Fibroblast of skin of right biceps (primary cell): Measurements from ENCODE around the gene SUPT3H.
"Not testable (repeated sequence)": the region's sequence is repeated elsewhere in the genome, so short reads cannot be mapped to it uniquely, and the experiment has no call there.

ENCODE experiments used
- DNase-seq: peaks from one replicate; pipeline ENCODE4 v3.0.0-alpha.2; 2013

SUPT3H gene

DNA sequence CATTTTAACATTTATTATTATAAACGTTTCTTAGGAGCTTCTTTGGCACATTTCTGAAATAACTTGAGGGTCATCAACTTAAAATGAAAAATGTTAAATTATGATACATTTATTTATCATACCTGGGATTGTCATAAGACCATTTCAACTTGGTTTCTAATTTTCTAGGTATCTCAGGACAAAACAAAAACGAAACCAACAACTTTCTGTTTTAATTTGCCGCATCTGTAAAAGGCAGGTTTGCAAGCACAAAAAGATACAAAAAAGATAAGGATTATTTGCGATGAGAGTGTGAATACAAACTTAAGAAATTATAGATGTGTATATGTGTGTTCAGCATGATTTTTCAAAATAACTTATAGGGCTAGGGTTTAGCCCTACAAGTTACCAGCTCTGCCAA is 444.6 kb downstream of the SUPT3H start:
- no peak for DNase-seq

DNA sequence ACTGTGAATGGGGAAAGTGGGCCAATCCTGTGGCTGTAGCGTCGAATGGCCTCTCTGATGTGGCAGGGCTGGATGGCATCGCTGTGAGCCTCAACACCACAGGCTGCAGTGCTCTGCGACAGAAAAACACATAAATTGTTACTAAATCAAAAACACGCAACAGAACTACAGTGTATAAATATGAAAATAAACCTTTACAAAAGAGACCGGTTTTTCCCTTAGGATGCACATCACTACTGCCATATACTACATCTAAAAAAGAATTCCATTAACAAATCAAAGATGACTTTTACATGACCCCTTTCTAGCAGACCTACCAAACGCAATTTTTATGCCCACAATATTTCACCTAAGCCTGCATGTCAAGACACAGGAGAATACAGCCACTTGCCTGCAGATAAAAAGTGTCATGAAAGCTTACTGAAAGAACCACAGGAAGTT is 445.1 kb downstream of the SUPT3H start:
- no peak for DNase-seq

DNA sequence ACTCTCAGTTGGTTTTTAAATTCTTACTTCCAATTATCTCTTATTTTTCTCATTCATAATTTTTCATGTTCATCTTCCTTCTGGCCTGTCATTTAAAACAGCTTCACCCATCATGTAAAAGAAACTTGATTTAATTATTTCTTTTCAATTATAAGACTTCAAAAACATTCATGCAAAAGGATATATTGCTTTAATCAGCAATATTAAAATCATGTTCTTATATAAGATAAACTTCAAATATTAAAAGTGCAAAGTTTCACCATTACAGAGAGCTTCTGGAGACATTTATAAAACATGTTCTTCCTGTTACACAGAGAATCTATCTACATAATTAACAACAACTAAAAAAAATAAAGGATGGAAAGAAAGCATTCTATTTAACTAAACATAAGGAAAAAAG is 446.3 kb downstream of the SUPT3H start:
- no peak for DNase-seq

DNA sequence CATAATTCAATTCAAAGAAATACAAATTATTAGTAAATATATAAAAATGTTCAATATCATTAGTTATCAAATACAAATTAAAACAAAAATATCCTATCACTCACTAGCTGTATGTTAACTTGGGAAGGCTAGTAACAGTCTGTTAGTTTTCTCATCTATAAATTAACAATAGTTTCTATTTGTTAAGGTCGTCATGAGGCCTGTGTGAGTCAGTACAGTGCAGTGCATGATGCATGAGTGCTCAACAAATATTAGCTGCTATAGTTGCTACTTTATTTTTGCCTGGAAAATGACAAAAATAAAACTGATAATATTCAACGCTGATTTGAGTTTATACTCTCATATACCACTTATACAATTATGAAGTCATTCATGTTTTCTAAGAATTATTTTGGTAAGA is 451.2 kb downstream of the SUPT3H start:
- no peak for DNase-seq

DNA sequence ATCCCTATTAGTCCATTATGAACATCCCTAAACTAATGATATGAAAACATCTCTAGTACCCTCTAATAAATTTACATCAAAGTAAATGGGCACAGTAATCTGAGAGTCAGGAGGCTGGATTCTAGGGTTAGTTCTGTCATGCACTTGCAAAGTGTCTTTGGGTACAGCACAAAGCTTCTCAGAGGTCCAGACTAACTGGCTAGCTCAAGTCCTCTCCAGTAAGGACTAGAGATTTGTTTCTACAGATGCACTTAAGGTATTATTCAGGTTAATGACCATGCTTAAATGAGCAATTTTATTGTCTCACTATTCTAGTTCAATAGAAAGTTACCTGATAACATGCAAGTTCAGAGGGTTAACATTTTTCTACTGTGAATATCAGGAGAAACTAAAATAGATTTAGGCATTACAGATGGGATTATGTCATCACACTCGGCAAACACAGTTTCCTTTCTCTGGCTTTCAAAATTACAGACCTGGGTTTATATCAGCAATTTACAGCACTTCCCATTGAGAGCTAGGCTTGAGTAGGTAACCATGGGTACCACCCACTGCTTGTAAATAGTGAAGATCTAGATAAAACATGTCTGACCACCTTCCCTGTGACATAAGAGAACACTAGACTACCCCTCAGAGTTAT is 452.5 kb downstream of the SUPT3H start:
- DNase-seq = peak; percentile 27

DNA sequence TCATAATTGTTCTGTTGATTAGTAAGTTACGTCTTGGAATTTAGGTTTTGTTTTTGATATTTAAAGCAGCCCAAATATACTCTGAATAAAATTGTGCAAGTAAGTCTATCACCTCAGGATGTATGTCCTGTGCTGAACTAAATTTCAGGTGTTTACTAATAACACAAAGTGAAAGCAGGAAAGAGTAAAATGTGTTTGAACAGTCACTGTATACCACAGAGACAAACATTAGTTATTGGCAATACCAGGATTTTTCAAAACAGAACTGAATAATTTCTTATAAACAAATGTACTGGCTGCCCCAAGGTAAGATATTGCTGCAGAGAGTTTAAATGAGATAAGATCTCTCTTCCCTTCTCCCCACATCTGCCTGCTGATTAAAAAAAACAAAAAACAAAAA is 454.3 kb downstream of the SUPT3H start:
- no peak for DNase-seq

DNA sequence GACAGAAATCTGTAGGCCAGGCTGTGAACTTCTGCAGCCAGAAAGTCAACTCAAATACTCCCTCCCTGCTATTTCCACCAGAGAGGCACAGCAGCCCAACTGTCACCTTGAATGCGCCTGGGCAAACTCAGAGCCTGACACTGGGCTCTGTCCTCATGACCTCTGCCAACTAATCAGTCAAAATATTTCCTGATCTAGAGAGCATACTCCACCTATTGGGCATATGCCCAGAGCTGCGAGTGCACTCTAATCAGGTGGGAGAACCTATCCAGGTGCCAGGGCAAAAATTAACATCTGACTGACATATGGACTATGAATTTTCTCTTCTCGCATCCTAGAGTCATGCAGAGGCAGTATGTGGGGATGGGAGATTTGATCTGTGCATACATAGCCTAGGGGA is 455.9 kb downstream of the SUPT3H start:
- DNase-seq = no peak

DNA sequence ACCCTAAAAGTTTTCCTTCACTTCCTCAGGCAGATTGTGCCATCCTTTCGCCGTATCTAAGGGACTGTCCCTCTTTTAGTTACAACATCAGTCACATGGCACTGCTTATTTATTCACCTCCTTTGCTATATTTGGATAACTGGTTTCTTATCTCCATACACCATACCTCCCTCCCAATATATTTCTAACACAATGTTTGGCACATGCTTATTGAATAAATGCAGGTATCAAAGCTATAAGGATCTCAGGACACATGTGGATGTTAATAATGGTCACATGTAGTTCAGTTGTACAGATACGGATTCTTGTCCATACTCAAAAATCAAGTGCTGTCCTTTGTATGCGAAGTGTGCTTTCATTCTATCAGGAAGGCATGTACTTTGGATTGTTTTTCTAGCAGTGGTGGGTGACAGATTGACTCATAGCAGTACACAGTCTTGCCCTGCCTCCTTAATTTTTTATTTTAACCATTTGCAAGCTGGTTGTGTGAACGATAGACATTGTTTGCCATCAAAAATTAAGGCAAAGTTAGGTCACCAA is 456.7 kb downstream of the SUPT3H start:
- DNase-seq = no peak

DNA sequence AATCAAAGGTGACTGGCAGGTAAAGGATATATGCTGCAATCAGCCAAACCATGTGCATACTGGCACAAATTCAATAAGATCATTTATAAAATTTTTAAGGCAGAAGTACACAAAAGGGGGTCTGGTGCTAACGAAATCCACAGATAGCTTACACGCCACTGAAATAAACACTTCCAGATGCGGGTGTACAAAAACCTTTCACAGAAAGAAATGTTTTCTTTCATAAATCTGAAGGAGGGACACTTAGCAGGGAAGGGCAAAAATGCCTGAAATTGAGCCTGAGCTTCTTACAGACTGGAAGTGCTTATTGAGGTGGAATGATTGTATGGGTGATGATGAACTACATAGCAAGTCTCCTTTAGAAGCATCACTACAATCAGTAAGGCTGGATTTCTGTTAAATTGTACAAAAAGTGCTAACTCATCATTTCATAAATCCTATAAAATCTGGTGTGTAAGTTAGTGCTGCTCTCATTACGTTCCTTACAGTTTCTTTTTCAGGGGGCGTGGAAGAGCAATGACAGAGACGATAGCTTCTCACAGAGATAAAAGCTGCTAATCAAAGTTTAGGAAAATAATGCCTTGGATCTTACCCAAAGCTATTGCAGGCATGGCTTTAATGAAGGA is 458.9 kb downstream of the SUPT3H start:
- peak; percentile 49 for DNase-seq

DNA sequence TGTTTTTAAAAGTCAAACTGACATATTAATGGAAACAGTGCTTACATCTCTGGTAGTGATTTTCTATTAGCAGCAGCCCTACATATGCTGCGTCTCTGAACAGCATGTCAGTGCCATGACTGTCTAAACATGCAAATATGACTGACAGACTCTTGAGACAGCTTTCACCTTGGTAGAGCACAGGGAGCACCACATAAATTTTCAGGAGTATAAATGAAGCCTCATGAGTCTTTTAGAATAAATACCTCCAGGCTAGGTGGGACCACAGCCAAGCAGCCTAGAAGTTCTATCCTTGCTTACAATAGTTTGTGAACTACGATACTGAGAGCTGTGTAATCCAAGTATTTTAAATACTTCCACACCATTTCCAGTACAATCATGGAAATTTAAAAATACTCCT is 460.3 kb downstream of the SUPT3H start:
- DNase-seq = no peak

DNA sequence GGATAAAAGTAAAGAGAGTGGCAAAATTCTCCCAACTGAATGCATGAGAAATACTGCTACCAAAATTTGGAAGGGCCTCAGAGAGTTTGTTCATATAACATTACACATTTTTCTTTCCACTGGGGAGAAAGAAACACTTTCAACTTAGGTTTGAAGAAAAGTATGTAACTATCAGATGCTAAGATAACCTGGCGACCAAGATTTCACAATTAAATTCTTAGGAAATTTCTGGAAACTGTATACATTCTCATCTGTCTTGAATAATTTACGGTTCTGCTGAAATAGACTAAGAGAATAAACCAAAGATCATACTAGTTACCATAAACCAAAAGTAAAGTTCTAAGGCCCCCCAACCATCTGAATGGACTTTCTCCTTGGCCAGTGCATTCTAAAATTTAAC is 462.6 kb downstream of the SUPT3H start:
- no peak for DNase-seq

DNA sequence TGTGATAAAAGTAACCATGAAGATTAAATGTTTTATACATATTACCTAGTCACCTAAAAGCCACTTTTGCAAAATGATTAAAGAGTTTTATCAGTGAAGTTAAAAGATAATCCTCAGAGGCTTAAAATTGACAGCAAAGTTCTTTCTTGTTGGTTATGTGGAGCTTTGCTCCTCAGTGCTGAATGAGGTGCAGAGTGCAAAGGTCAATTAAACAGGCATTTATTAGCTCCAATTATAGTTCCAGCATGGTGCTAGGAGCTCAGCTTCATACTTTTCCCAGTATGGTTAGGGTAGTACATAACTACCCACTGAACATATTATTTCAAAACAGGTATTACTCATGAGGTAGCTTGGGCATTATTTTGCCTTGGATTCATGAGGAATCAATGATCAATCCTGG is 463.6 kb downstream of the SUPT3H start:
- no peak for DNase-seq

DNA sequence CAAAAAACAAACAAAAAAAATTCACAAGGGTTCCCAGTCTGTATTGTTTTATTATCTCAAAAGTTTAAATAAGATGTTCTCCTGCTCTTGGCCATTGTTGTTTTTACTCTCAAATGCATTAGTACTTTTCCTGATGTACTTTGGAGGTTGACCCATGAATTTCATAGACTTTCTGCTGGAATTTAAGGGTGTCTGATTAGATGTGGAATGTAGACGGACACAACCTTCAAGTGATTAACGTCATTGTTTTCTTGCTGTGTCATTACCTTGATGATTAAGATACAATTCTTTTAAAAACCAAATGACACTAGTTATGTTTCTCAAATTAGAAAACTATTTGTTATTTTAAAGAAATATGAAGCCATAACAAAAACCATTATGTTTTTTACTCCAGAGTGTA is 471.0 kb downstream of the SUPT3H start:
- DNase-seq = no peak

DNA sequence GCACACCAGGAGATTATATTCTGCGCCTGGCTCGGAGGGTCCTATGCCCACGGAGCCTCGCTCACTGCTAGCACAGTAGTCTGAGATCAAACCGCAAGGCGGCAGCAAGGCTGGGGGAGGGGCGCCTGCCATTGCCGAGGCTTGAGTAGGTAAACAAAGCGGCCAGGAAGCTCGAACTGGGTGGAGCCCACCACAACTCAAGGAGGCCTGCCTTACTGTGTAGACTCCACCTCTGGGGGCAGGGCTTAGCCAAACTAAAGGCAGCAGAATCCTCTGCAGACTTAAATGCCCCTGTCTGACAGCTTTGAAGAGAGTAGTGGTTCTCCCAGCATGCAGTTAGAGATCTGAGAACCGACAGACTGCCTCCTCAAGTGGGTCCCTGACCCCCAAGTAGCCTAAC is 477.4 kb downstream of the SUPT3H start:
- not testable (repeated sequence) for DNase-seq

DNA sequence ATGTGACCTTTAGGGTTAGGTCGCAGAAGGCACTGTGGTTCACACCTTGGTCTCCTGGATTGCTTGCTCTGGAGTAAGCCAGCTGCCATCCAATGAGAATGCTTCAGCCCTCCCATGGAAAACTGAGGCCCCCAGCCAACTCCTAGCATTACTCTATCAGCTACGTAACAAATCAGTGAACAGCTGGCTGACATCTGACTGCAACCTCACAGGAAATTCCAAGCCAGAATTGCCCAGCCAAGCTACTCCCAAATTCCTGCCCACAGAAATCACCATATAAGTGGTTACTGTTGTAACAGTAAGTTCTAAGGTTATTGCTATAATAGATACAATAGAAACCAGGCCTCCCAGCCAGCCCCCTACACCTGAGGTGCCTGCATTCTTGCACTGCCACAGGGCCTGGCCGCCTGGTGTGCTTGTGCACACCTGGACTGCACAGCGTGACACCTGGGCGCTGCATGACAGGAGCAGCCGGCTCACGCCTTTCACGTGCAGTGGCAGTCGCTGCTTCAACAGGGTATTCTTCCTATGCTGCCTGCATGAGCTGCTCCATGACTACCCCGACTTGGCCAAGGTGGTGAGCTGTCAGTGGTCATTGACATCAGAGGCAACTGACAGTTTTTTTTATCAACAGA is 479.3 kb downstream of the SUPT3H start:
- DNase-seq = peak; percentile 81

DNA sequence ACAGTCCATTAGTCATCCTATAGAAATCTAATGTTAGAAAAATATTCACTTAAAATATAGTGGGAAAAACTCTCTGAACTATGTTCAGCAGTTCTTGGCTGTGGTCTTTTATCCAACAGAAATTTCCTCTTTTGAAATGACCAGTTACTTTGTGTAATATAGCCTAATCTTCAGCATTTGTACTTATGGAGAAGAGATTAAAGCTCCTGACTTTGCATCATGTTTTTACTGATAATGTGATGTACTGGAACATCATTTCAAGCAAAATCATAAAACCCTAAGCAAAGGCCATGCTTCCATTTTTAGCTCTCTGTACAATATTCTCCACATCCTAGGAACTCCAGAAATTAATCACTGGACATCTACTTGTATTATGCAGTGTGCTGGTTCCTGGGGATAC is 480.4 kb downstream of the SUPT3H start:
- DNase-seq = no peak

DNA sequence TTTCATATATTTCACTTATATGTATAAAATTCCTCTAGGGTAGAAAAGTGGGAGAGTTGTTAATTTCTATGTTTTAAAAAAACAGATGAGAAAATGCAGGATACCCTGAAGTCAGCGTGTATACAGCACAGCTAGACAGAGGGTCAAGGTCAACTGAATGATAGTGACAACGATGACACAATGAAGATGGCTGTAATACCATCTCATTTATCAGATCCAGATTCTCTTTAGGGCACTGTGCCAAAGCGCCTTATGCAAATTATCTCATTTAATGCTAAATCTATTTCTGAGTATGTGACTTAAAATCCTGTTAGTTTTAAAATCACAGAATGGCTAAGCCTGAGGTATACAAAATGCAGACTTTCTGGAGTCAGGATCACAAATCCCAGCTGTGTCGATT is 481.0 kb downstream of the SUPT3H start:
- no peak for DNase-seq

DNA sequence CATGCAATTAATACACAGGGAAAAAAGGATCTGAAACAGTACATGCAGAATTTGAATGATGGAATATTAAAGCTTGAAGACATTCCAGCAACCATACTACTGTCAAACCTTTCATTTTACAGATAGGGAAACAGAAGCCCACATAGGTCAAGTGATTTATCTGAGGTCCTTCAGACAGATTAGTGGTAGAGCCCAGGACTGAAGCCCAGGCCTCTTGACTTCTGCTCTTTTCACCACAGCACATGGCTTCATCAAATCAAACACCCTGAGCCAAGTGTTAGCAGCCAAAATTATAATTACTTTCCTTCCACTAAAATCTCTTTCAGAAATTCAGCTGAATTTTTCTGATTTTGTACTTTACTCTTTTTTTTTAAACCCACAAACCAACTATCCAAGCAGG is 485.2 kb downstream of the SUPT3H start:
- DNase-seq = no peak

DNA sequence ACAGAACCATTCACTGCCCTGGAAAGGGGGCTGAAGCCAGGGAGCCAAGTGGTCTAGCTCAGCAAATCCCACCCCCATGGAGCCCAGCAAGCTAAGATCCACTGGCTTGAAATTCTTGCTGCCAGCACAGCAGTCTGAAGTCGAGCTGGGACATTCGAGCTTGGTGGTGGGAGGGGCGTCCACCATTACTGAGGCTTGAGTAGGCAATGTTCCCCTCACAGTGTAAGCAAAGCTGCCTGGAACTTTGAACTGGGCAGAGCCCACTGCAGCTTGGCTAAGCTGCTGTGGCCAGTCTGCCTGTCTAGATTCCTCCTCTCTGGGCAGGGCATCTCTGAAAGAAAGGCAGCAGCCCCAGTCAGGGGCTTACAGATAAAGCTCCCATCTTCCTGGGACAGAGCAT is 498.7 kb downstream of the SUPT3H start:
- DNase-seq = not testable (repeated sequence)

DNA sequence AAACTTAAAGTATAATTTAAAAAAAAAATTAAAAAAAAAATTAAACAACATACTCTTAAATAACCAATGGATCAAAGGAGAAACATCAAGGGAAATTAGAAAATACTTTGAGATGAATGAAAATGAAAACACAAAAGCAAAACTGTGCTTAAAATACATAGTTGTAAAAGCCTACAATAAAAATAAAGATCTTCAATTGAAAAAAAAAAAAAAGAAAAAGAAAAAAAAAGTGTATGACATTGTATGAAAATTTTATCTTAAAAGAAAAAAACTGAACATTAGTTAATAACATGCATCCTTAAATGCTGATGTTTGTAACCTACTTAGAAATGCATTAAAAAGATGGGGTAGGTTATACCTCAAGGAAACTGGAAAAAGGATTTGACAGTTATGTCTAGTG is 501.1 kb downstream of the SUPT3H start:
- DNase-seq = not testable (repeated sequence)

DNA sequence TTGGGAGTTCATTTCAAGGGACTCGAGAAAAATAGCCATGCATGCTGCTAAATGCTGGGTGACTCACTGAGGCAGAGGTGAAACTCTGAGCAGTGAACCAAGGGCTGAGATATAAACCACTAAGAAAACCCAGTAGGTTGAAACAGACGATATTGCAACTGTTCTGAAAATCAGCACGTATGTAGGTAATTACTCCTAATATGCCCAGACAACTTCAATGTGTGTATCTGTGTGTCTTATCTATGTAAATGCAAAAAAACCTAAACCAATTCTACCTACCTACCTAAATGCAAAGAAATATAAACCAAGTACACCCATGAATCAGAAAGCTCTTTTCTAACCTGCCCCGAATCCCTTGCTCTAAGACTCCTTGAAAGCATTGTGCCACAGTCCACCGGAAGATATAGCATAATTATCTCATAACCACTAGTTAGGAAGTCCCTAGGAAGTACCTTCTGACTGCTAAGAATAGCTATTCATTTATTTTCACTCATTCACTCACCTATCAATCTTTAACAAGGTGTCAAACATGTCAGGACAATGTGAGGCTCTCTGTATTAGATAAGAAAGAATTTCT is 508.3 kb downstream of the SUPT3H start:
- no peak for DNase-seq

DNA sequence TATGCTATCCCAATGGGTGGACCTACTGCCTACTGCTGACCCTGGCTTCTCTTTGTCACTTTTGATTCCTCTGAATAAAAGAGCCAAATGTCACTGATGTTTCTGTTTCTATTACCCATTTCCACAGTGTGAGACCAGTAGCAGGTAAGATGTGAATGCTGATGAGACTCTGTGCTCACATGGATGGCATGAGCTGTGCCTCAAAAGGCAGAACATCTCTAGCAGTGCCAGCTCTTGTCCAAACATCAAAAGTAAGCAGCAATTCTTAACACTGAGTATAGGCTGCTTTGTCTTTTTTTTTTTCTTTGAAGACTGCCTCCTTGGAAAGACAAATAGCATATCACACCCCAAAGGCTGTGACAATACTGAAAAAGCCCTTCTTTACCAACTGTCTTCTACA is 508.8 kb downstream of the SUPT3H start:
- DNase-seq = no peak

DNA sequence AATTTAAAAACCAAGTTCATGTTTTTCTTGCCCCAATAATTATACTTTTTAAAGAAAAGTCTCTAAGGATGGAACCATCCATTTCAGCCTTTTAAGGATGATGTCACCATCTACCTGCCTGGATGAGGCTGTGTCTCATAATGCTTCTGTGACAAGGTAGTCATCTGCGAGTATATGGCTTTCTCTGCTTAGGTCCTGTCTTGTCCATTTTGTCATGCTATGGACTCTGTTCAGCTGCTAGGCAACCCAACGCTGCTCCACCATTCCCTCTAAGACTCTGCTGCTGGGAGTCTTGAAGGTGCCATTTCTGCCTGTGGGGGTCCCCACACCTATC is 509.4 kb downstream of the SUPT3H start:
- DNase-seq = no peak
